HepG2 (cell line): ENCODE data around the gene ZNF584. TPM values are rescaled to one million over a fixed set of nuclear protein-coding genes. Genes with fewer than 3 reads are reported as not detected.
A peak's percentile ranks its signal among the peaks of the same experiment; 100 is the strongest.

Experiments
- DMTF1 ChIP-seq: sonication (generic); formaldehyde crosslinking; IDR thresholded peaks from 2 replicates; pipeline ENCODE4 v1.4.0; 2020; ENCODE audit warnings: mild to moderate bottlenecking, missing genetic modification reagents
- HNF4A ChIP-seq: sonication (generic); formaldehyde crosslinking; IDR thresholded peaks from 2 replicates; pipeline ENCODE4 v1.4.0; 2020; ENCODE audit warnings: missing genetic modification reagents
- KIAA2018 ChIP-seq: sonication (generic); formaldehyde crosslinking; IDR thresholded peaks from 2 replicates; pipeline ENCODE4 v1.5.0; 2020; ENCODE audit warnings: mild to moderate bottlenecking, missing genetic modification reagents, borderline replicate concordance
- KLF12 ChIP-seq: sonication (generic); formaldehyde crosslinking; IDR thresholded peaks from 2 replicates; pipeline ENCODE4 v1.4.0; 2020; ENCODE audit warnings: missing genetic modification reagents, borderline replicate concordance
- MATR3 ChIP-seq: sonication (generic); formaldehyde crosslinking; IDR thresholded peaks from 2 replicates; pipeline ENCODE4 v1.4.0; 2020; ENCODE audit warnings: missing genetic modification reagents
- NBN ChIP-seq: fragments of 450-650 bp; conservative IDR thresholded peaks from 2 replicates; pipeline ENCODE4 v1.6.1; 2017
- PHF20 ChIP-seq: sonication (generic); formaldehyde crosslinking; IDR thresholded peaks from 2 replicates; pipeline ENCODE4 v1.5.0; 2020; ENCODE audit warnings: mild to moderate bottlenecking, missing genetic modification reagents
- RORA ChIP-seq: sonication (generic); formaldehyde crosslinking; IDR thresholded peaks from 2 replicates; pipeline ENCODE4 v1.5.0; 2020; ENCODE audit warnings: mild to moderate bottlenecking, missing genetic modification reagents, moderate library complexity
- SIX1 ChIP-seq: sonication (generic); formaldehyde crosslinking; IDR thresholded peaks from 2 replicates; pipeline ENCODE4 v1.4.0; 2020; ENCODE audit warnings: missing genetic modification reagents, borderline replicate concordance
- TBL1XR1 ChIP-seq: fragments of 150-350 bp; IDR thresholded peaks from 2 replicates; pipeline ENCODE4 v1.6.1; 2014; ENCODE audit warnings: borderline replicate concordance, low read length; ENCODE audit not compliant: partially characterized antibody
- ZIK1 ChIP-seq: sonication (generic); formaldehyde crosslinking; IDR thresholded peaks from 2 replicates; pipeline ENCODE4 v1.5.0; 2020; ENCODE audit warnings: mild to moderate bottlenecking, low read depth, missing genetic modification reagents, borderline replicate concordance
- ZNF296 ChIP-seq: sonication (generic); formaldehyde crosslinking; conservative IDR thresholded peaks from 2 replicates; pipeline ENCODE4 v1.5.0; 2020; ENCODE audit warnings: mild to moderate bottlenecking, missing genetic modification reagents
- ZNF430 ChIP-seq: sonication (generic); formaldehyde crosslinking; IDR thresholded peaks from 2 replicates; pipeline ENCODE4 v1.9.0; 2021; ENCODE audit warnings: mild to moderate bottlenecking, missing genetic modification reagents
- ZNF496 ChIP-seq: sonication (generic); formaldehyde crosslinking; IDR thresholded peaks from 2 replicates; pipeline ENCODE4 v1.8.1; 2023; ENCODE audit warnings: mild to moderate bottlenecking, moderate library complexity, missing genetic modification reagents; ENCODE audit not compliant: insufficient replicate concordance
- ZNF543 ChIP-seq: sonication (generic); formaldehyde crosslinking; IDR thresholded peaks from 2 replicates; pipeline ENCODE4 v1.4.0; 2020; ENCODE audit warnings: mild to moderate bottlenecking, missing genetic modification reagents
- polyA plus RNA-seq, 8 experiments: library from polyadenylated mRNA; depleted of rRNA in 3 of 8; stranded (reverse) in 7 of 8; unstranded in 1 of 8; fragments of >200 nt; fragmentation: Illumina TruSeq in 4 of 8; extraction: Trizol in 4 of 8; gene quantifications; 2 replicates each; pipeline versions ENCODE4 v1.2.1 to v1.2.3, GENCODE V29; 2011 to 2016; ENCODE audit warnings: low read depth in 4 of 8, missing spikeins in 1 of 8, mixed read lengths in 1 of 8; ENCODE audit not compliant: insufficient read depth in 1 of 8
- total RNA-seq, 5 experiments: library from RNA; depleted of rRNA; stranded (reverse); fragments of >200 nt; fragmentation: Illumina TruSeq; extraction: Trizol; gene quantifications; 2 replicates each; pipeline ENCODE4 v1.2.3, GENCODE V29; 2016; ENCODE audit warnings: low read depth in 1 of 5
- TF ChIP-seq, protein P1 (sequence below): sonication (generic); formaldehyde crosslinking; IDR thresholded peaks from 2 replicates; pipeline ENCODE4 v1.5.1; 2020; ENCODE audit warnings: missing genetic modification reagents, mild to moderate bottlenecking, borderline replicate concordance

Gene ZNF584
- total and polyA plus RNA-seq, 2 of the 13 experiments (the other 11 are each of a cell fraction or from before 2014, with no cell fraction given) = 2.4 to 7.0 TPM

- TF ChIP-seq KIAA2018 (CRISPR knock-in tag) = no peak
- TF ChIP-seq KLF12 = no peak
- TF ChIP-seq ZNF543 (CRISPR knock-in tag) = no peak; the same call in 1 of the 2 replicates
- no peak for TF ChIP-seq ZNF496 (CRISPR knock-in tag)
- no peak for TF ChIP-seq RORA
- TF ChIP-seq MATR3 (CRISPR knock-in tag) = no peak
- TF ChIP-seq TBL1XR1 = peak; percentile 23
- TF ChIP-seq SIX1 (CRISPR knock-in tag) = no peak
- TF ChIP-seq ZIK1 (CRISPR knock-in tag) = no peak
- TF ChIP-seq ZNF430 = 0 out of 2 replicates have a peak, but pooled peaks have one; percentile 27
- TF ChIP-seq DMTF1 (CRISPR knock-in tag) = no peak
- peak; percentile 76 for TF ChIP-seq PHF20 (CRISPR knock-in tag)
- TF ChIP-seq, protein P1, sequence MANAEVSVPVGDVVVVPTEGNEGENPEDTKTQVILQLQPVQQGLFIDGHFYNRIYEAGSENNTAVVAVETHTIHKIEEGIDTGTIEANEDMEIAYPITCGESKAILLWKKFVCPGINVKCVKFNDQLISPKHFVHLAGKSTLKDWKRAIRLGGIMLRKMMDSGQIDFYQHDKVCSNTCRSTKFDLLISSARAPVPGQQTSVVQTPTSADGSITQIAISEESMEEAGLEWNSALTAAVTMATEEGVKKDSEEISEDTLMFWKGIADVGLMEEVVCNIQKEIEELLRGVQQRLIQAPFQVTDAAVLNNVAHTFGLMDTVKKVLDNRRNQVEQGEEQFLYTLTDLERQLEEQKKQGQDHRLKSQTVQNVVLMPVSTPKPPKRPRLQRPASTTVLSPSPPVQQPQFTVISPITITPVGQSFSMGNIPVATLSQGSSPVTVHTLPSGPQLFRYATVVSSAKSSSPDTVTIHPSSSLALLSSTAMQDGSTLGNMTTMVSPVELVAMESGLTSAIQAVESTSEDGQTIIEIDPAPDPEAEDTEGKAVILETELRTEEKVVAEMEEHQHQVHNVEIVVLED (CRISPR knock-in tag) = peak; percentile 88
- TF ChIP-seq ZNF296 (CRISPR knock-in tag) = no peak
- no peak for TF ChIP-seq NBN
- TF ChIP-seq HNF4A = no peak
Measured at GRCh38 chr19:58451358-58452101, 43.1 kb downstream of the ZNF584 start, which contains the start of gene ZNF324B (continued).
